Fibroblast of villous mesenchyme (primary cell): ENCODE data around the gene ANXA11. TPM values are rescaled to one million over a fixed set of nuclear protein-coding genes. Genes with fewer than 3 reads are reported as not detected.

Source experiments
- DNase-seq: peaks from one replicate; pipeline ENCODE4 v3.0.0-alpha.2; 2010; ENCODE audit warnings: low read depth
- H3K4me3 ChIP-seq: 2 replicates; pipeline ENCODE4 v1.5.1; 2011; ENCODE audit warnings: low read depth, mild to moderate bottlenecking, low read length
- total RNA-seq: library from RNA; depleted of rRNA; stranded (reverse); fragments of >200 nt; gene quantifications from 2 replicates; pipeline ENCODE4 v1.2.3, GENCODE V29; 2012
- TF ChIP-seq, protein P1 (sequence below): IDR thresholded peaks from 2 replicates; pipeline ENCODE4 v1.5.1; 2012; ENCODE audit warnings: low read depth, mild to moderate bottlenecking, low read length; ENCODE audit not compliant: insufficient read depth

The ANXA11 gene
- total RNA-seq, 1 donor, result 79.9 TPM

DNA sequence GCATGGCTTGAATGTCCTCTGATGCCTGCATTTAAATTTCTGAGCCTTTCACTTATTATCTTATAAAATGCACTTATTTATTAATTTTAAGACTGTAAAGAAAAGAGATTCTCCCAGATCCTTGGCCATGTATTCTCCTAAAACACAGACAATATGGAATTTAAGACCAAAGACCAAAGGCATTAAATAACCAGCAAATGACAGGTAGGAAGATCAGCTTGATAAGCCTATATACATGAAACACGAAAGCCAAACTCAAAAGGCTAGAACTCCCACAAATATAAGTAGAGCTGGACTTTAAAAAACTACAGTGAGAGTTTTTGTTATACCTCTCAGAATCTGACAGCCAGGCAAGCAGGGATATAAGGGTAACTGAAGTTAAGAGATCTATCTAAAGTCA lies 5.1 kb downstream of the ANXA11 start:
- peak overlapping the region; percentile 18 for H3K4me3 ChIP-seq
- no peak for DNase-seq
- TF ChIP-seq, protein P1, sequence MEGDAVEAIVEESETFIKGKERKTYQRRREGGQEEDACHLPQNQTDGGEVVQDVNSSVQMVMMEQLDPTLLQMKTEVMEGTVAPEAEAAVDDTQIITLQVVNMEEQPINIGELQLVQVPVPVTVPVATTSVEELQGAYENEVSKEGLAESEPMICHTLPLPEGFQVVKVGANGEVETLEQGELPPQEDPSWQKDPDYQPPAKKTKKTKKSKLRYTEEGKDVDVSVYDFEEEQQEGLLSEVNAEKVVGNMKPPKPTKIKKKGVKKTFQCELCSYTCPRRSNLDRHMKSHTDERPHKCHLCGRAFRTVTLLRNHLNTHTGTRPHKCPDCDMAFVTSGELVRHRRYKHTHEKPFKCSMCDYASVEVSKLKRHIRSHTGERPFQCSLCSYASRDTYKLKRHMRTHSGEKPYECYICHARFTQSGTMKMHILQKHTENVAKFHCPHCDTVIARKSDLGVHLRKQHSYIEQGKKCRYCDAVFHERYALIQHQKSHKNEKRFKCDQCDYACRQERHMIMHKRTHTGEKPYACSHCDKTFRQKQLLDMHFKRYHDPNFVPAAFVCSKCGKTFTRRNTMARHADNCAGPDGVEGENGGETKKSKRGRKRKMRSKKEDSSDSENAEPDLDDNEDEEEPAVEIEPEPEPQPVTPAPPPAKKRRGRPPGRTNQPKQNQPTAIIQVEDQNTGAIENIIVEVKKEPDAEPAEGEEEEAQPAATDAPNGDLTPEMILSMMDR, result no peak

DNA sequence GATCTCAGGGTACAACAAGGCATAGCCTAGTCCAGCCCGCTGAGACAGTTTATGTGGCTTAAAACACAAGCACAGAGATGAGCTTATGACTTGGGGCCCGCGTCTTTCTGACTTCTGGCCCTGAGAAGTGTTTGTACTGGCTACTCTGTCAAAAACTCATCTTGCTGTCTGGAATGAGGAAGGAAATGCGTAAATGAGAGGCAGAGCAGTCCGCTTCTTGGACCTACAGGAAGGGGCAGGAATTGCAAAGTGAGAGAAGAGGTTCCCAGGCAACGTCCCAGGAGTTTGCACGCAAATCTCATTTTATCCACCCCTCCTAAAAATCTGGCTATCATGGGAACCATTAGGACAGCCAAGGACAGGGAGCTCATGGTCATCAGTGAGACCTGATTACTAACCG lies 5.5 kb downstream of the ANXA11 start:
- H3K4me3 ChIP-seq, result peak overlapping the region; percentile 18
- peak; percentile 82 for DNase-seq
- TF ChIP-seq, protein P1, result peak; percentile 36

DNA sequence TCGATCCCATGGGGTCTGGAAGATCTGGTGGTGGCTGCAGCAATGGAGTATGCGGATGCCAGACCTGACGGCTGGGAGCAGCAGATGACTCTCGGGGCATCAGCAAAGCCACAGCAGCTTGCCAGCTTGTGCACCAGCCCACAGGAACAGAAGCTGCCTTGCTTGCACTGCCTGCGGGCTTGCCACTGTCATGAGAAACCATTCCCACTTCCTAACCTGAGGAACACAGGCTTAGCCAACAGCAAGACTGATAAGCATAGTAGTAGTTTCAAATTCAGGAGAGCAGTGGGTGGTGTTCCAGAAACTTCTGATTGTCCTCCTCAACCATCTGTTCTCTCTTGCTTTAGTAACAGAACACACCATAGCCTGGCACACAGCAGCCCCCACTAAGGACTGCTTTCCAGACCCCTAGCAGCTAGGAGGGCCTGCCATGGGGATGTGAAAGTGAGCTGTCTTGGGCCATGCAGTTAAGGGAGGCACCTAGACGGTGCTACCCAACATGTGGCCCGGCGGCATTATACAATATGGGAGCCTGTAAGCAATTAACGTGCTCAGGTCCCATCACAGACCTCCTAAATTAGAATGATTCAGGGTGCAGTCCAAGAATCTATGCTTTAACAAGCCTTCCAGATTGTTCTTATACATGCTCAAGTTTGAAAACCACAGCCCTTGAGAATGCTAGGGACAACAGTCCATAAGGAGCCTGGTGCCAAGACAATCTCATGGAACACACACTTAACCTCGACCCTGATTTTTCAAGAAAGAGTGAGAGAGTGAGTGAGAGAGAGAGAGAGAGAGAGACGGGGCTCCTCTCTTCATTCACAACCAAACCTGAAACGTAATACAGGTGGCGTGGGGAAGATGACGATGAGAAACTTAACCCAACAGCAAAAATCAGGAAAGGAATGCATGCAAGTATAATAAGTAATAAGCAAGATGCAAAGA lies 7.1 kb downstream of the ANXA11 start:
- no peak for DNase-seq
- no peak overlapping the region for H3K4me3 ChIP-seq
- TF ChIP-seq, protein P1, result no peak

DNA sequence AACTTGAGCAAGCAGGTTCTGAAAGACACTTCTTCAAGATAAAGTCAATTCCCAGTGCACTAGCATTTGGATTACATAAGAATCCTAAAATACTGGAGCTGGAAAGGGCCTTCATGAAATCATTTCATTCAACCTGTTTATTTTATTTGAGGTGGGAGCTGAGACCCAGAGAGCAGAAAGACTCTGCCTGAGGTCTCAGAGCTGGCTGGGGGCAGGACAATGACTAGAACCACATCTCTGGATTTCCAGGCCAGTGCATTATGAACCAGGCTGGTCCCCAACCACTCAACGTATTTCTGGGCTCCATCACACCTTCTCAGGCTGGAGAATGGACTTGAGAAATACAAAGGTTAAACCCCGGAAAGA lies 8.4 kb downstream of the ANXA11 start:
- no peak for DNase-seq
- H3K4me3 ChIP-seq, result no peak overlapping the region
- TF ChIP-seq, protein P1, result no peak

DNA sequence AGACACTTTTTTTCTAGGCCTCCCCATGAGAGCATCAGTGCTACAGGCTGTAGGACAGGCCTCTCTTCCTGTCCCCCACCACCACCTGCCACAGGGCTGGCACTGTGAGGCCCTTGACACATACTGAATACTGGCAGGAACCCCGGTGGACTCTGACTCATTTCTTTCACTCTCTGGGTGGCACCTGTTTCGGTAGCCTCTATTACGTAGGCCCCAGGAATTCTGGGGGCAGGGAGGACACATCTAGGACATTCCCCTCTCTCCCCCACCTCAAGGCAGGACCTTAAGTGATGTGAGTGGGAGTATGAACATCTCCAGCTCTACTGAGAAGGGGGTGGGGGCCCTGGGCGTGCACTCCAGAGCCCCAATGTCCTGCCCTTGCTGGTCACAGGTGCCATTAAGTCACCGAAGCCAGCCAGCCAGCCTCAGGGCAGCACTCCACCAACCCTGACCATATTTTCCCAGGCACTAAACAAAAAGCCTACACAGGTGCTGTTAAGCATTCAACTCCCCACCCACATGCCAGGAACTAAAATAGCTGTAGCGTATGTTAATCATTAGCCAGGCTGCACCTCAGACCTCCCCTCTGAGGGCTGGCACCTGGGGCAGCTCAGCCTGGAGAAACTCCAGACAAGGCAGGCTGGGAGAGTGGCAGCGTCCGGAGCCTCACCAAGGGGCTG lies 8.9 kb downstream of the ANXA11 start:
- H3K4me3 ChIP-seq, result no peak overlapping the region
- no peak for DNase-seq
- TF ChIP-seq, protein P1, result no peak

DNA sequence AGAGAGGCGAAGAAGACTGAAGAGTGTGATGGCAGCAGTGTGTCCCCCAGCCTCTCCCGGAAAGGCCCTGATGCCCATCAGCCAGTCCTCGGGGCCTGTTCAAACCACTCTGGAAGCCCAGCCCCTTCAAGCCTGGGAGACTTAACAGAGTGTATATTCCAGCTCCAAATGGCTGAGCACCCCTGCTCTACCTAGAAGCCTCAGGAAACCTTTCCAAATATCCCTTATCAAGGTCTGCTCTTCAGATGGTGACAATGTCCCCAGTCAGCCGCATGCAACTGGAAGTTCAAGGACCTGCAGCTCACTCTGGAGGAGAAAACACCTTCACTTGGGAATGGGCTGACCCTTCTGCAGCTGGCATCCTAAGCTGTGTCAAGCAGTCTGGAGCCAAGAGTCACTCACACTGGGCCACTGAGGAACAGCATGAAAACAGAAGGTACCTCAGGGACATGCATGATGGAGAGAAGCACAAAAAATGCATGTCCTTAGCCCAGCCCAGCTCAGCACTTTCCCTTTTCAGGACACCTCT lies 10.2 kb downstream of the ANXA11 start:
- TF ChIP-seq, protein P1, result no peak
- DNase-seq, result no peak
- no peak overlapping the region for H3K4me3 ChIP-seq
